Urothelium cell line (cell line): ENCODE results near the gene NUF2.
"Not testable (repeated sequence)": the region's sequence is repeated elsewhere in the genome, so short reads cannot be mapped to it uniquely, and the experiment has no call there.

ENCODE experiments used
- DNase-seq: peaks from one replicate; pipeline ENCODE4 v3.0.0; 2011; ENCODE audit warnings: low spot score, mixed read lengths
- FAIRE-seq: peaks from 2 replicates; lab custom pipeline; 2011; peaks lifted over from hg19 to GRCh38; lab: Jason Lieb, UNC

The NUF2 gene

DNA sequence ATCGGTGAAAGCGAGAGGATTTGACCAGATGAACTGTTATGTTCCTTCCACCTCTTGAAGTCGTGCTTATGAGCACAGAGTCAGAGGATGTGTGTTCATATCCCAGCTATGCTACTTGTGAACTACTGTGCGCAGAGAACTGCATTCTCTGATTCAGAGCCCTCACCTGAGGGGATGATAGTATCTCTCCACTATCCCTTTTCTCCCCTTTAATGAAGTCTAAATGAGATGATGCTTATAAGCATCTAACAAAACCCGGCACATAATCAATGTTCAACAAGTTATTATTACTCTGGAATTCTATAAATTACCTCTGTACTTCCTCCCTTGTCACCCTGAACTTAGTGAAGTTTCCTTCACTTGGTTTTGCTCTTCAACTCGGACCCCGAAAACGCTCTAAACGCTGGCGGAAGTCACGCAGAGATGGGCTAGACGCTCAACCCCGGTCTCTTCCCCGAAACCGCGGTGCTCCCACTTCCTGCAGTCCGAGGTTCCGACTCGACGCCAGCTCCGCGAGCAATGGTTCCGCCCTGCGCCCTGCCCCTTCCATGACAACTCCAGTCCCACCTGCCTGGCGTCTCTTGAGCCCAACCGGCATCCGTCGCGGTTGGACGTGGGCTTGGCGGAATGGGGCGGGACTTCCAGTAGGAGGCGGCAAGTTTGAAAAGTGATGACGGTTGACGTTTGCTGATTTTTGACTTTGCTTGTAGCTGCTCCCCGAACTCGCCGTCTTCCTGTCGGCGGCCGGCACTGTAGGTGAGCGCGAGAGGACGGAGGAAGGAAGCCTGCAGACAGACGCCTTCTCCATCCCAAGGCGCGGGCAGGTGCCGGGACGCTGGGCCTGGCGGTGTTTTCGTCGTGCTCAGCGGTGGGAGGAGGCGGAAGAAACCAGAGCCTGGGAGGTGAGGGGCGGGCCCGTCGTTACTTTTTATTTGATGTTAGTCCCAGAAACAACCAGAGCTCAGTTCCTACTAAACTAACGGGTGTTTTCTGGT, at the start of gene NUF2:
Gene NUF2, plus strand, starts transcription at position 644 of the 995 bp plus-strand sequence. CDS start 4,098 bp downstream, outside the sequence.
- DNase-seq (peak; percentile 96), FAIRE-seq (peak; percentile 97)

DNA sequence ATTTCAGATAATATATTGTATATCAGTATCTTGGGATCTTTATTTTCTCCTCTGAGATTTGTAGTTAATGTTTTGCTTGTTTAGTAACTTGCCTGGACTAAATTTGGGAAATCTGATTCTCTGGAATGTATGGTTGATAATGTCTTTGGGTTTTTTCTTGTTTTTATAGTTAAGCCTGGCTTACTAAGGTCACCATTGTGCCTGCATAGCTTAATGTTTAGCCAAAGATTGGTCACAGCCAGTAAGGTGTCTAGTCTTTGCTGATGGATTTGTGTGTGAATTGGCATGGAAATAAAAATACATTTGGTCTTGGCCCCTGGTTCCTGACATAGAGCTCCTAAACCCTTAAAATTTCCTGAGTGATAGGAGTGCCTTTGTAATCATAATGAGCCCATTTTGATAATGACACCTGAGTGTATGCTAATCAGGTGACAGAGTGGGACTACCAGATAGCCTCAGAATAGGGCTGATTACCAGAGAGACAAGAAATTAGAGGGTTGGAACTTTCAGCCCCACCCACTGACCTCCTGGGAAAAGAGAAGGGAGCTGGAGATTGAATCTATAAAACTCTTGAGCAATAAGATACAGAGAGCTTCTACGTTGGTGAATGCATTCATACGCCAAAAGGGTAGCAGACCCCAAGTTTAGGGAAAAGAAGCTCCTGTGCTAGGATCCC, 47.9 kb upstream of the NUF2 start:
- FAIRE-seq (no peak), DNase-seq (no peak)

DNA sequence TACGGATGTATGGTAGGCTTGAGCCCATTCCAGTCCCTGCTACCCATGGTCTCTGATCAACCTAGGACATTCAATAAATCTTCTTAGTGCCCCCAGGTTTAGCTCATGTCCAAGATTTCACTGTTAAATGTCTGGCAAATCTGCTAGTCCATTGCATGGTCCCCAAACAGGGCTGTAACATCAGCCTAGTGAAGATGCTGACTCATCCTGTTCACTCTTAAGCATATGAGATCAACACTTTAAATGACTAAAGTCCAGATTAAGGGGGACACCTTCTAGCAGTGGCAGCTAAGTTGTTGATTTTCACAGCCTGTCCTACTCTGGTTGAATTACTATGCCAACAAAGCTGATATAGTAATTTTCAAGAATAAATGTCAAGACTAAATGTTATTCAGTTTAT, 46.5 kb upstream of the NUF2 start:
- DNase-seq (no peak), FAIRE-seq (no peak)

DNA sequence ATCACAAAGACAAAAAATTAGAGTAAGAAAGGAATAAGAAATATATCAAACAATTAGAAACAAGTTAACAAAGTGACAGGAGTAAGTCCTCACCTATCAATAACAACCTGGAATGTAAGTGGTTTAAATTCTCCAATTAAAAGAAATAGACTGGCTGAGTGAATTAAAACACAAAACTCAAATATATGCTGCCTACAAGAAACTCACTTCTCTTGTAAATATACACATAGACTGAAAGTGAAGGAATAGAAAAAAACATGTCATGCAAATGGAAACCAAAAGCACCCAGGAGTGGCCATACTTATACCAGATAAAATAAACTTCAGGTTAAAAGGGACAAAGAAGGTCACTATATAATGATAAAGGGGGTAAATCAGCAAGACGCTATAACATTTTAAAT, 43.2 kb upstream of the NUF2 start:
- DNase-seq (no peak), FAIRE-seq (no peak)

DNA sequence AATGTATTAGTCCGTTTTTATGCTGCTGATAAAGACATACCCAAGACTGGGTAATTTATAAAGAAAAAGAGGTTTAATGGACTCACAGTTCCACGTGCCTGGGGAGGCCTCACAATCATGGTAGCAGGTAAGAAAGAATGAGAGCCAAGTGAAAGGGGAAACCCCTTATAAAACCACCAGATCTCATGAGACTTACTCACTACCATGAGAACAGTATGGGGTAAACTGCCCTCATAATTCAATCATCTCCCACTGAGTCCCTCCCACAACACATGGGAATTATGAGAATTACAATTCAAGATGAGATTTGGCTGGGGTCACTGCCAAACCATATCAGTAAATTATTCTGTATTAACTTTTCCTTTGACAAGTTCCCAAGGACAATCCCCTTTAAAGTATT, 36.9 kb upstream of the NUF2 start:
- not testable (repeated sequence) for FAIRE-seq, DNase-seq

DNA sequence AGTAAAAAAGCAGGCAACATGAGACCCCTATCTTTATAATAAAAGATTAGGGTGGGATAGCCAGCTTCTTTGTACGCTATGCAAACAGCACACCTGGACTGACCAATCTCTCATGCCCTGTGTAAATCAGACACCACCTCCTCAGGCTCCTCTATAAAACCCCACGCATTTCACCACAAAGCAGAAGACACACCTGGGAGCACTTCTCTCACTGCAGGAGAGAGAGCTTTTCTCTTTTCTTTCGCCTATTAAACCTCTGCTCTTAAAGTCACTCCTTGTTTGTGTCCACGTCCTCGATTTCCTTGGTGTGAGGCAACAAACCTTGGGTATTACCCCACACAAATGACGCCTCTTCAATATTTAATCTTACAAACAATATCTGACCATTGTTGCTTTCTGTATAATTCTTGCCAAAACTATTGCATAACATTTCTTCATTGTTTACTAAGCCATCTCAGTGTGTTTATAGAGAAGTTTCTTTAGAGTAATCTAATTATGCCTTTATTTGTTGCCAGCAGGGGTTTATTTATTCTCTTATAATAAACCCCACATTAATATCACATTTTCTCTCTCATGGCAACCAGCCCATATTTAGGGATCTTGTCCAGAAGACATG, 31.6 kb upstream of the NUF2 start:
- no peak for FAIRE-seq
- DNase-seq, result no peak

DNA sequence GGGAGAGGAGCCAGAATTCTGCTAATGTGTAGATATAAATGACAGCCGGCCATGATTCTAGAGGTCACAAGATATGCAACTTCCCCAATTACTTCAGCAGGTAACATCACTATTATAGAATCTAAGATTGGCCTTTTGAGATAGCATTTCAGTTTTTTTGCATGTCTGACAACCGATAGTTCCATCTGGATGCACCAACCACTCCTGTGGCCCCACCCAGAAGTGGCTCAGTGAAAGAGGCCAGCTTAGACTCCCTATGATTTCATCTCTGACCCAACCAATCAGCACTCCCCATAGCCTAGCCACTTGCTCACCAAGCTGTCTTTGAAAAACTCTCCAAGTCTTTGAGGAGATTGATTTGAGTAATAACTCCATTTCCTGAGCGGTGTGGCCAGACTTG, 30.3 kb upstream of the NUF2 start:
- FAIRE-seq (no peak), DNase-seq (no peak)

DNA sequence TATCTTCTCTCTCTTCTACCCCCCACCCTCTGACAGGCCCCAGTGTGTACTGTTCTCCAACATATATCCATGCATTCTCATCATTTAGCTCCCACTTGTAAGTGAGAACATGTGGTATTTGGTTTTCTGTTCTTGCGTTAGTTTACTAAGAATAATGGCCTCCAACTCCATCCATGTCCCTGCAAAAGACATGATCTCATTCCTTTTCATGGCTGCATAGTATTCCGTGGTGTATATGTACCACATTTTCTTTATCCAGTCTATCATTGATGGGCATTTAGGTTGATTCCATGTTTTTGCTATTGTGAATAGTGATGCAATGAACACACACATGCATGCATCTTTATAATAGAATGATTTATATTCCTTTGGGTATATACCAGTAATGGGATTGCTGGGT, 29.6 kb upstream of the NUF2 start:
- not testable (repeated sequence) for DNase-seq, FAIRE-seq

DNA sequence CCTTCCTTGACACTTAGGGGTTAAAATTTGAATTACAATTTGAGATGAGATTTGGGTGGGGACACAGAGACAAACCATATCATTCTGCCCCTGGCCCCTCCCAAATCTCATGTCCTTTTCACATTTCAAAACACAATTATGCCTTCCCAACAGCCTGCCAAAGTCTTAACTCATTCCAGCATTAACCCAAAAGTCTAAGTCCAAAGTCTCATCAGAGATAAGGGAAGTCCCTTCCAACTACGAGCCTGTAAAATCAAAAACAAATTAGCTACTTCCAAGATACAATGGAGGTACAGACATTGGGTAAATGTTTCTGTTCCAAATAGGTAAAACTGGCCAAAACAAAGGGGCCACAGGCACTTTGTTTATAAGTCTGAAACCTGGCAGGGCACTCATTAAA, 28.3 kb upstream of the NUF2 start:
- not testable (repeated sequence) for FAIRE-seq

DNA sequence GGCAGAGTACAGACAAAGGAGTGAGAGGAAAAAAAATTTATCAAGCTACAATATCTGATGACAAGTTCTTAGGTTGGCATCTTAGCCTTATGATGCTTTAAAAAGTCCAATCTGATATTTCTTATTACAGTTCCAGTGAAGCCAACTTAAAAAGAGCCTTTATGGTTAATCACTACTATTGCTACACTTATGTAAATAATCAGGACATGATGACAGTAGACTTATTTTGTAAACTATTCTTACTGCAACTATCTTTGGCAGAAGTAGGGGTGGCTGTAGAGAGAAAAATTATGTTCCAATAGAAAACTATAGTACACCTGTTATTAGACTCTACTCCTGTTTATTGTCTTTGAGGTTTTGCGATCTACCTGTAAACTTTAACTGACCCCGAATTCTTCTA, 25.8 kb upstream of the NUF2 start:
- no peak for FAIRE-seq

More for the DNA sequence above, 28.3 kb upstream of the NUF2 start:
- not testable (repeated sequence) for DNase-seq

DNA sequence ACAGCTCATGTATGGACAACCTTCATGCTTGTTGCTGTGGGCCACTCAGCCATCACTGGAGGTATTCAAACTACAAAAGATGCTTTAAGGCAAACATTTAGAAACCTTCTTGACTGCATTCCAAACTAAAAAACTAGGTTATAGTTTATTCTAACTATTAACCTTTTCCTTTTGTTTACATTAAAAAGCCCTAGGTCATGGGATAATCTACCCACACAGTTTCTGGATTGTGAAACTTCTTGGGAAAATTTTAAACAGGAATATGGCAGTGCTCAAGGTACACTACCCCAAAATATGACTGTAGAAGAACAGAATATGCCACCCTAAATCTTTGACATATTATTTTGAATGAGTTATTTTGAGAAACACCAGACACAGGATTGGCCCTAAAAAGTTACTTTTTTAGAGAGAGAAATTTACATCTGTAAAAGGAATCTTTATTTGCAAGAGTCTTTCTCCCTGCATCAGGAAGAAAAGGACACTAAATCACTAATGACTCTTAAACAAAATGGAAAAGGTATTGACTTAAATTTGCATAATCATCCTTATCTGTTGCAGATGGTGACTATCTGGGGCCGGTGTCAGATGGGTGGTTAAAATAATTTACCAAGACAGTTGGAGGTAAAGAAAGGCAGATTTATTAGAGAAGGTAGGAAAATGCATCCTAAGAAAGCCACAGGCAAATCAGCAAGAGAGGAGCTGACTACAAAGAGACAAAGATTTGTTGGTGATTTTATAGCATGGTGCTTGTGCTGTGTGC, 25.1 kb upstream of the NUF2 start:
- DNase-seq (no peak), FAIRE-seq (no peak)

More for the DNA sequence above, 25.8 kb upstream of the NUF2 start:
- no peak for DNase-seq

DNA sequence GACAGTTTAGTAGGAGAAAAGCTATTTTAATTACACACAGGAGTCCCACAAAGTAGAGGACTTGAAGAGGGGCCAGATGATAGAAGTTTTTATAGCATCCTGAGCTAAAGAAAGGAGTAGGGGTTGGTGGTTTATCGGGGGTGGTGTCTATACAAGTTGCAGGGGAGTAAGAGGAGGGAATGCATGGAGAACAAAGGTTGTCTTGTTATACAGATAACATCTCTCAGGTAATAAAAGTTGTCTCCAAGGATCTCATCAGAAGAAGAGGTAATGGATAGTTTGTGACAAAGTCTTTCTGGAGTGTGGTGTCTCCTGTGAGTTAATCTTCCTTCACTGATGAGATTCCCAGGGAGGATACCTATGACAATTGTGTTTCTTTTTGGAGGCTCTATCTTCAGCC, 23.4 kb upstream of the NUF2 start:
- FAIRE-seq (no peak), DNase-seq (no peak)

DNA sequence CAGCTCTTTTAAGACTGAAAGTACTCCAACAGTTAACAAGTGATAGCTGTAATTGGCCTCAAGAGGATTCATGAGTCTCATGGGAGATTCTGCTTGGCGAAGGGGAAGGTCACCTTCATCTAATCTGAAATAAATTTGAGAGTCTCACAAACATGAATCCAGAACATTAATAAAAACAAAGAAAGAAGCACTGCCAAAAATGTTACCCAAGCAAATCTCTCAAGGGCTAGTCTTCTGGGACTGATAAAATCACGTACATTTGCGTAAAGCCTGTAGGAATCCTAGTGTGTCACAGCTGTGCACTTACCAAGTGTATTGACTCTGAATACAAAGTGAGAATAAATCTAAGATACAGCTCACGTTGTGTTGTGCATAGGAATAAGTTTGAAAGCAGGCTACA, 21.2 kb upstream of the NUF2 start:
- FAIRE-seq, result no peak
- DNase-seq, result no peak

DNA sequence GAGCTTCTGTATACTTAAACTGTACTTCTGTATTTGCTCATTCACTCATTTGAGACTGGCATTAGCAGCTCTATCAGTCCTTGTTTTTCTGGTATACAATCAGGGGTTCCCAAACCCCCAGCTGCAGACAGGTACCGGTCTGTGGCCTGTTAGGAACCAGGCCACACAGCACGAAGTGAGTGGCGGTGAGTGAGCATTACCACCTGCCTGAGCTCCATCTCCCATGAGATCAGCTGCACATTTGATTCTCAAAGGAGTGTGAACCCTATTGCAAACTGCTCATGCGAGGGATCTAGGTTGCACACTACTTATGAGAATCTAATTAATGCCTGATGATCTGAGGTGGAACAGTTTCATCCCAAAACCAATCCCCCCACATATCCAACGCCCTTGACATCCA, 18.2 kb upstream of the NUF2 start:
- FAIRE-seq, result no peak
- no peak for DNase-seq

DNA sequence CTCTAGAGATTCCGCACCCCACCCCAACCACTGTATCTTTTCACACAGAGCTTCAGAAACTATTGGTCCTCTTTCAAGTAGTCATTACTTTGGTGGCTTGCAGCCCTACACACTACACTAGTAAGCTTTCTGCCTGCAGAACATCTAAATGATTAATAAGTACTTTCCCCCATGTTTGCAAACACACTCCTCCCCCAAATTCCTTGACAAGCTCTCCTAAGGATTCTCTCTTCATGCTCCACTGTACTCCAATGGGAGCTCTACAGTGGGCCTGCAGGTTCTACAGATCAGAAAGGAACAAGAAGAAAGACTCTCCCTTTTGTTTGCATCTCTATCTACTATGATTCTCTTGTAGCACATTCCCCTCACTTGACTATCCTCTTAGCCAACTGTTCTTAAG, 16.3 kb upstream of the NUF2 start:
- DNase-seq, result no peak
- FAIRE-seq, result no peak

DNA sequence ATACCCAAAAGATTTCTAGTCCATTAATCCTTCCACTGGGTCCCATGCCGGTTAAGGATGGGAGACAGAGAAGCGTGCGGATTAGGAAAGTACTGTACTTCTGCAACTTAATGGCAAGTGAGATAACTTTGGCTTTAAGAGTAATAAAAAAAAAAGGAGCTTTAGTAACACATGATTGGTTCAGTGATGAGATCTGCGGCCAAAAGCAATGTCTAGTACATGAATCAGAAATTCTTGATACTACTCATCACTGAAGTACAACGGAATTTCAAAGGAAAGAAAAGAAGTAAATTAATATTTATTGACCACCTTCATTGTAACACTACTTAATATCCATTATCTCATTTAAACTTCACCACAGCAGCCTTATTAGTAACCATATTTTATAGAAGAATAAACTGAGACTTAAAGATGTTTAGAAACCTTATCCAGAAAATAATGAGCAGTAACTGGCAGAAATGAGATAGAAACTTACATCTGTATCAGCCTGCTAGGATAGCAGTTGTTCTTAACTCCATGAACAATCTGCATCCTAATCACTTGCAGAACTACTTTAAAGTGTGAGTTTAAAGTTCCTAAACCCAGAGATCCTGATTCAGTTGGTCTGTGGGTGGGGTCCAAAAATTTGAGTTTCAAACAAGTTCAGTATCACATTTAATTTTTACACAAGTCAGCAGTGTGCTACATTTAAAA, 14.1 kb upstream of the NUF2 start:
- DNase-seq, result peak; percentile 36
- FAIRE-seq, result no peak

DNA sequence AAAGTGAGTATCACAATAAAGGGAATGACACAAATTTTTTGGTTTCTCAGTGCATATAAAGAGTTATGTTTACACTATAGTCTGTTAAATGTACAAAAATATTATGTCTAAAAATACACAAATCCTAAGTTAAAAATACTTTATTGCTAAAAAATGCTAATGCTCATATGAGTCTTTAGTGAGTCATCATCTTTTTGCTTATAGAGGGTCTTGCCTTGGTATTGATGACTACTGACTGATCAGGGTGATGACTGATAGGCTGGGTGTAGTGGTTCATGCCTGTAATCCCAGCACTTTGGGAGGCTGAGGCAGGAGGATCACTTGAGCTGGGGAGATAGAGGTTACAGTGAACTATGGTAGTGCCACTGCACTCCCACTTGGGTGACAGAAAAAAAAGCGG, 12.9 kb upstream of the NUF2 start:
- FAIRE-seq, result no peak
- no peak for DNase-seq

DNA sequence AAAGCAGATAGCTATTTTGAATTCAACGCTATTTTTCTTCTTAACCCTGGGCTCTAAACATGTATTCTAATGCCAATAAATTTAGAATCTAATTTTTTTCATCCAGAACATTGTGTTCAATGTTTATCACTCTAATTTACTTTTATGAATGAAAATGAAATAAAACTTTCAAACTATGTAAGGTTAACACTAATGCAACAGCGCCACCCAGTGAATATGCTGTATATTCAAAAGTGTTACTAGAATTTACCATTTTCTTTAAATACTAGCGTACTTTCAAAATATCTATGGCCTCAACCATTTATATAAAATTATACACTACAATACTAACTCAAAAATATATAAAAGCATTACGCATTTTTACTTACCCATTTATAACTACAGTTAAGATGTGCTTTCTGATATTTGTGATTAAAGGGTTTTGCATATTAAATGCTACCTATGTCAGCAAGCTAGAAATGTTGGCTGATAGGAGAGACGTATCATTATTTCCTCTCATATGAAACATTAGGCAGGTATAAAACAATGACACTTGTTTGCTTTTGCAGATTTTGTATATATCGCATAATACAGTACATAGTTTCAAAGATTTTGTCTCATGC, 5.9 kb upstream of the NUF2 start:
- FAIRE-seq, result no peak
- DNase-seq, result no peak

DNA sequence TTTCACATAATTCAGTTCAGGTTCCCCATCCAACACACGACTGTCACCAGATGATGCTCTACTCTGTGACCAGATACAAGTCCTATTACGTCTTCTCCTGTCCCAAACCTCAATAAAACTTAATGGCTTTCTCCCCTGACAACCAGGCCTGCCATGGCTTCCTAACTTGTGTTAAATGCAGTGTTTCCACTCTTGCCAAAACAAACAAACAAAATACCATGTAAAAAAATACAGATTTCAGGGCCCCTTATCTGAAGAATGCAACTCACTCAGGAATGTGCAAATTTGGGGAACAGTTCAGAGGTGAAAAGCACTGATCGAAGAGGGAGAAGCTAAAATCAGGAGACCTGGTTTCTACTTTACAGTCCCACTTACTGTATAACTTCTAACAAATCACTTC, 863 bp upstream of the NUF2 start:
- no peak for FAIRE-seq
- no peak for DNase-seq

DNA sequence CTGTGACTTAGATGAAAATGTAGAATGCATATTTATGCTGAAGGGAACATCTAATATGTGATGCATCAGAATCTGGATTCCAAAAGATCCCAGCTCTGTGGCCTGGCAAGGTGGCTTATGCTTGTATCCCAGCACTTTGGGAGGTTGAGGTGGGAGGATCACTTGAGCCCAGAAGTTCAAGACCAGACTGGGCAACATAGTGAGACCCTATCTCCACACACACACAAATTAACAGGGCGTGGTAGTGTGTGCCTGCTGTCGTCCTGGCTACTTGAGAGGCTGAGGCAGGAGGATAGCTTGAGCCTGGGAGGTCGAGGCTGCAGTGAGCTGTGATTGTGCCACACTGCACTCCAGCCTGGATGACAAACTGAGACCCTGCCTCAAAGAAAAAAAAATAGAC, 1.6 kb downstream of the NUF2 start:
- DNase-seq, FAIRE-seq: not testable (repeated sequence)
